ENCODE measurements around the gene ARID1B.

Gene ARID1B

GRCh38 chr6:157058574-157058973 lies 281.4 kb downstream of the ARID1B start:
- no peak for TF ChIP-seq CTCF (IDR thresholded peaks at IDR 0.05; ENCODE audit: insufficient read depth, low read depth, low read length, missing control alignments)
- DNase-seq (ENCODE audit: low read depth) = no peak
- H3K4me3 ChIP-seq (ENCODE audit: low read depth, low read length) = no peak overlapping the region

GRCh38 chr6:157059781-157060180 lies 282.6 kb downstream of the ARID1B start:
- DNase-seq (ENCODE audit: low read depth) = no peak
- H3K4me3 ChIP-seq (ENCODE audit: low read depth, low read length) = no peak overlapping the region
- TF ChIP-seq CTCF (IDR thresholded peaks at IDR 0.05; ENCODE audit: insufficient read depth, low read depth, low read length, missing control alignments) = no peak

- TF ChIP-seq CTCF (IDR thresholded peaks at IDR 0.05; ENCODE audit: insufficient read depth, low read depth, low read length, missing control alignments) = no peak
- DNase-seq (ENCODE audit: low read depth) = no peak
- no peak overlapping the region for H3K4me3 ChIP-seq (ENCODE audit: low read depth, low read length)
Measured at GRCh38 chr6:157060440-157060952, 283.3 kb downstream of the ARID1B start.

- TF ChIP-seq CTCF (IDR thresholded peaks at IDR 0.05; ENCODE audit: insufficient read depth, low read depth, low read length, missing control alignments) = no peak
- H3K4me3 ChIP-seq (ENCODE audit: low read depth, low read length) = no peak overlapping the region
- no peak for DNase-seq (ENCODE audit: low read depth)
Measured at GRCh38 chr6:157061770-157062594, 284.8 kb downstream of the ARID1B start.

GRCh38 chr6:157063176-157063905 lies 286.2 kb downstream of the ARID1B start:
- DNase-seq (ENCODE audit: low read depth) = no peak
- no peak overlapping the region for H3K4me3 ChIP-seq (ENCODE audit: low read depth, low read length)
- TF ChIP-seq CTCF (IDR thresholded peaks at IDR 0.05; ENCODE audit: insufficient read depth, low read depth, low read length, missing control alignments) = no peak

- H3K4me3 ChIP-seq (ENCODE audit: low read depth, low read length) = no peak overlapping the region
- TF ChIP-seq CTCF (IDR thresholded peaks at IDR 0.05; ENCODE audit: insufficient read depth, low read depth, low read length, missing control alignments) = no peak
- no peak for DNase-seq (ENCODE audit: low read depth)
Measured at GRCh38 chr6:157063923-157064322, 286.7 kb downstream of the ARID1B start.
